WI38 (cell line): ENCODE data around the gene CDKL1.

Source experiments
- H3K4me3 ChIP-seq: 2 replicates; pipeline ENCODE4 v1.5.1; 2011; ENCODE audit warnings: low read depth, mild to moderate bottlenecking, control low read depth, low read length
- CTCF ChIP-seq: IDR thresholded peaks from 2 replicates; pipeline ENCODE4 v1.5.1; 2012; ENCODE audit warnings: low read depth, mild to moderate bottlenecking, control low read depth, low read length

Gene CDKL1

GRCh38 chr14:50388256-50388931 lies 8.3 kb downstream of the CDKL1 start:
- TF ChIP-seq CTCF: no peak
- H3K4me3 ChIP-seq: no peak overlapping the region

- H3K4me3 ChIP-seq: no peak overlapping the region
- TF ChIP-seq CTCF: no peak
Observed at GRCh38 chr14:50387548-50387947, 9.1 kb downstream of the CDKL1 start.

- TF ChIP-seq CTCF: no peak
- H3K4me3 ChIP-seq: no peak overlapping the region
Observed at GRCh38 chr14:50383618-50384225, 13.0 kb downstream of the CDKL1 start.

GRCh38 chr14:50381823-50382287 lies 14.8 kb downstream of the CDKL1 start:
- no peak for TF ChIP-seq CTCF
- H3K4me3 ChIP-seq: no peak overlapping the region

- no peak for TF ChIP-seq CTCF
- H3K4me3 ChIP-seq: no peak overlapping the region
Observed at GRCh38 chr14:50381008-50381407, 15.7 kb downstream of the CDKL1 start.

- no peak for TF ChIP-seq CTCF
- H3K4me3 ChIP-seq: no peak overlapping the region
Observed at GRCh38 chr14:50380455-50380854, 16.2 kb downstream of the CDKL1 start.

- TF ChIP-seq CTCF: no peak
- no peak overlapping the region for H3K4me3 ChIP-seq
Observed at GRCh38 chr14:50379563-50379962, 17.1 kb downstream of the CDKL1 start.
